HEK293T (cell line): ENCODE results near the gene HSPH1.

ENCODE experiments used
- CTCF ChIA-PET: fragments of 350-600 bp; formaldehyde crosslinking; extraction: SDS; loops from one replicate; lab custom pipeline; 2021; ENCODE audit warnings: antibody characterized with exemption, inconsistent platforms; lab: Yijun Ruan, JAX
- POLR2A ChIA-PET: fragments of 350-600 bp; formaldehyde crosslinking; extraction: SDS; loops from one replicate; lab custom pipeline; 2020; ENCODE audit warnings: antibody characterized with exemption, inconsistent platforms; lab: Yijun Ruan, JAX
- DNase-seq: peaks from one replicate; pipeline ENCODE4 v3.0.0; 2012; ENCODE audit warnings: mixed read lengths; ENCODE audit errors: extremely low spot score
- ARNT ChIP-seq: fragments of 450-650 bp; IDR thresholded peaks from 2 replicates; pipeline ENCODE4 v1.6.1; 2017; ENCODE audit warnings: mild to moderate bottlenecking
- BHLHE40 ChIP-seq: fragments of 450-650 bp; IDR thresholded peaks from 2 replicates; pipeline ENCODE4 v1.6.1; 2016; ENCODE audit warnings: mild to moderate bottlenecking, moderate library complexity, borderline replicate concordance
- CTBP1 ChIP-seq: fragments of 450-650 bp; IDR thresholded peaks from 2 replicates; pipeline ENCODE4 v1.6.1; 2016; ENCODE audit warnings: borderline replicate concordance
- ELF4 ChIP-seq: fragments of 450-650 bp; IDR thresholded peaks from 2 replicates; pipeline ENCODE4 v1.6.1; 2017; ENCODE audit warnings: antibody characterized with exemption
- FOXA1 ChIP-seq: fragments of 450-650 bp; IDR thresholded peaks from 2 replicates; pipeline ENCODE4 v1.6.1; 2016; ENCODE audit warnings: mild to moderate bottlenecking
- FOXK2 ChIP-seq: fragments of 450-650 bp; IDR thresholded peaks from 2 replicates; pipeline ENCODE4 v1.6.1; 2016; ENCODE audit warnings: mild to moderate bottlenecking
- FOXM1 ChIP-seq: fragments of 450-650 bp; IDR thresholded peaks from 2 replicates; pipeline ENCODE4 v1.6.1; 2017; ENCODE audit warnings: mild to moderate bottlenecking, borderline replicate concordance
- HDGF ChIP-seq: fragments of 450-650 bp; IDR thresholded peaks from 2 replicates; pipeline ENCODE4 v1.6.1; 2017; ENCODE audit warnings: antibody characterized with exemption, borderline replicate concordance
- L3MBTL2 ChIP-seq: fragments of 450-650 bp; conservative IDR thresholded peaks from 2 replicates; pipeline ENCODE4 v1.6.1; 2016; ENCODE audit warnings: mild to moderate bottlenecking
- LEF1 ChIP-seq: fragments of 450-650 bp; IDR thresholded peaks from 2 replicates; pipeline ENCODE4 v1.6.1; 2017; ENCODE audit warnings: mild to moderate bottlenecking, borderline replicate concordance
- NFRKB ChIP-seq: fragments of 450-650 bp; IDR thresholded peaks from 2 replicates; pipeline ENCODE4 v1.6.1; 2016; ENCODE audit warnings: mild to moderate bottlenecking, moderate library complexity
- PKNOX1 ChIP-seq: fragments of 450-650 bp; IDR thresholded peaks from 2 replicates; pipeline ENCODE4 v1.6.1; 2016
- SP1 ChIP-seq: fragments of 450-650 bp; IDR thresholded peaks from 2 replicates; pipeline ENCODE4 v1.6.1; 2017
- SUZ12 ChIP-seq: fragments of 450-650 bp; IDR thresholded peaks from 2 replicates; pipeline ENCODE4 v1.6.1; 2016; ENCODE audit warnings: mild to moderate bottlenecking
- TARDBP ChIP-seq: fragments of 450-650 bp; IDR thresholded peaks from 2 replicates; pipeline ENCODE4 v1.6.1; 2016
- ZNF384 ChIP-seq: fragments of 450-650 bp; IDR thresholded peaks from 2 replicates; pipeline ENCODE4 v1.6.1; 2016

The HSPH1 gene

DNA sequence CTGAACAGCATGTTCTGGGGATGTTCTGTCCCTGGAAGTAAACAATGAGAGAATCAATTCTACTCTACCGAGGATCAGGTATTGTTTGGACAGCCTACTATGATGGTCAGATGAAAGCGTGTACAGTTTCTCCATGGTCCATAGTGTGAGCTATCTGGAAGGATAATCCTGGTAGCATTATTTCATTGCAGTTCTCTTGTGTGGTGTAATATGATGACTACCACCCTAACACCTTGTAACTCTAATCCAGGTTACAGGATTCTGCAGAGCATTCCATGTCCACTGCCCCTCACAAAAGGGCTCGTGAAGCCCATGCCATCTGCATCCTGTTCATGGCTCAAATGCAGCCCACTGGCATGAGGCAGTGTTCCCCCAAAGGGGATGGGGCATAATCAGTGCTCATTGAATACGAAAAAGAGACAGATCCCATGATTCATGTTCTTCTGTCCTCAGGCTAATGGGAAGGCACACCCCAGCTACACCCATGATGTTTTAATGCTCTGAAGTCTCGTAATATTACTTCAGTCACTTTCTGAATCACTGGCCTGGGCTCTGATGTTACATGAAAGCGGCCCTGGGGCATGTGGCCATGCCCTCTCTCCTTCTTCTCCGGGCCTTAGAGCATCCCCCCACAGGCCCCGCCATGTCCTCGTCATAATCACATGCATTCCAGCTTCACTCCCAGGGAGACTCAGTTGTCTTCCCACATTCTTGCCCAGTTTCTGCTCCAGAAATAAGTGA, 68.4 kb downstream of the HSPH1 start:
- CTCF ChIA-PET, result no interaction called here
- DNase-seq, result no peak
- TF ChIP-seq L3MBTL2 (no peak), CTBP1 (no peak), ARNT (no peak), FOXA1 (no peak), ZNF384 (no peak), SUZ12 (no peak), BHLHE40 (no peak)
- POLR2A ChIA-PET, result no interaction called here

GRCh38 chr13:31092646-31093045, 69.1 kb downstream of the HSPH1 start:
- ChIA-PET POLR2A (no interaction called here), CTCF (no interaction called here)
- TF ChIP-seq BHLHE40 (no peak), ELF4 (no peak), LEF1 (no peak), CTBP1 (no peak), FOXM1 (no peak), SUZ12 (no peak), FOXK2 (no peak), ZNF384 (no peak), NFRKB (no peak), ARNT (no peak), TARDBP (no peak), L3MBTL2 (no peak), PKNOX1 (no peak)
- no peak for DNase-seq

DNA sequence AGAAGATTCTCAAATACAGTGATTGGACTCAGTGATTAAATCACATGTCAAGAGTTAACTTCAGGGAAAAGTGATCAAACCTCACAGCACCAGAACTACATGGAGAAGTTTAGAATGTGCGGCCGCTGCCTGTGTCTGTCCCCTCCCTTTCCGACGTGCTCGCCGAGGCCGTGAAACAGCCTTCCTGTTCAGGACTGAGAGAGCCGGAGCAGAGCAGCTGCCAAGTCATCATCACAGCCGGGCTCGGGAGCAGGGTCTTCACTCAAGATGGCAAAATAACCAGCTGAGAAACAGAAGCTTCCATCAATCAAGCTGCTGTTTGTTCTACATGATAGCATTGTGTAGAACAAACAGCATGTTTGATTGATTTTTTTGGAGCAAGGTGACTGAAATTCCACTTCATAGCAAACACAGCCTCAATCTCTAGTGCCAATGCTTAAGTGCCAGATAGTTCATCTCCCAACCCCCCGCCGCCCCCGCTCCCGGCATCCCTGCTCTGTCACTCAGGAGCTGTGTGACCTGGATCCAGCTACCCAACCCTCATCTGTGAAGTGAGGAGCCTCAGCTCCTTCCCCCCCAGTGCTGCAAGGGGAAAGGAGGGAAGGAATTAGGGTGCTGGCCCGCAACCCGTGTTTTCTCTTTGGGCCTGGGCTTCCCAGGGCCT, 70.6 kb downstream of the HSPH1 start:
- POLR2A ChIA-PET, result no interaction called here
- TF ChIP-seq ZNF384, result no peak
- no peak for TF ChIP-seq SUZ12
- TF ChIP-seq SP1, result no peak
- no peak for TF ChIP-seq CTBP1
- TF ChIP-seq FOXA1, result no peak
- no peak for TF ChIP-seq L3MBTL2
- no peak for TF ChIP-seq PKNOX1
- TF ChIP-seq BHLHE40, result no peak
- TF ChIP-seq ARNT, result no peak
- no peak for TF ChIP-seq NFRKB
- TF ChIP-seq FOXM1, result no peak
- no peak for TF ChIP-seq LEF1
- TF ChIP-seq FOXK2, result no peak
- TF ChIP-seq TARDBP, result no peak
- TF ChIP-seq ELF4, result no peak
- TF ChIP-seq HDGF, result no peak
- DNase-seq, result no peak
- CTCF ChIA-PET, result no interaction called here

DNA sequence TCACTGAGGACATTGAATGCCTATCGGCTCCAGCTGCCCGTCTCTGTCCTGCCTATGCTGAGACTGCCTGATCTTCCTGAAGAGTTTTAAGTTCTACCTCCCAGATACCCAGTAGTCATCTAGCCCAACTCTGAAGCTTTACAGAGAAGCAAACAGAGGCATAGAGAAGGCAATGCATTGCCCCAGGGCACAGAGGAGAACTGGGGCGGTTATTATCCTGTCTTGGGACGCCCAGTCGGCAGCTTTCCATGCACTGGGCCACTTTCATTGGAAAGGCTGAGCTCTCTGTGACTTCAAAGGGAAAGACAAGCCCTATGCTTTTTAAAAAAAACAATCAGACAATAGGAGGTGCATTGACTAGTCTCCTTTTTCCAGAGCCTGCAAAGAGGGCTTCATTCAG, 71.6 kb downstream of the HSPH1 start:
- no peak for DNase-seq
- POLR2A ChIA-PET, result no interaction called here

DNA sequence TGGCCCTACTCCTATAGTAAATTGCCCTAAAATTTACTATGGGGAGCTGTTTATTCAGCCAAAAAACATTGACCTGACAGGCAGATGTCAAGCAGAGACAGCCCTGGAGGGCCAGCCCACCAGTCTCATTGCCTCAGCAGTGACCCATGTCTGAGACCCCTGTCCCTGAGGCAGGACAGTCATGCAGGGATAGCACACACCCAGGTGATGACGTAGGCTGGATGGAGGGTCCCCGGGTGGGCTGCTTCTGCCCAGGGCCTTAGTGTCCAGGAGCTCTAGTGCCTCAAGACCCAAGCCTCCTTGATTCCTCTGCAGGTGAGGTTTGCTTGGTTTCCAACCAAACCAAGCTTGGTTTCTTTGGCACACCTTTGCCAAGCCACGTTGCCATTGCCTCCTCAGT, 72.1 kb downstream of the HSPH1 start:
- DNase-seq, result no peak
- CTCF ChIA-PET, result no interaction called here
- POLR2A ChIA-PET, result no interaction called here
- no peak for TF ChIP-seq LEF1

More for the DNA sequence above, 71.6 kb downstream of the HSPH1 start:
- no peak for TF ChIP-seq SP1
- no peak for TF ChIP-seq FOXA1
- no peak for TF ChIP-seq FOXM1
- no peak for TF ChIP-seq ARNT
- TF ChIP-seq FOXK2, result no peak
- no peak for TF ChIP-seq ZNF384
- TF ChIP-seq L3MBTL2, result no peak
- TF ChIP-seq TARDBP, result no peak
- no peak for TF ChIP-seq PKNOX1
- TF ChIP-seq HDGF, result no peak
- TF ChIP-seq SUZ12, result no peak
- no peak for TF ChIP-seq NFRKB
- CTCF ChIA-PET, result no interaction called here

DNA sequence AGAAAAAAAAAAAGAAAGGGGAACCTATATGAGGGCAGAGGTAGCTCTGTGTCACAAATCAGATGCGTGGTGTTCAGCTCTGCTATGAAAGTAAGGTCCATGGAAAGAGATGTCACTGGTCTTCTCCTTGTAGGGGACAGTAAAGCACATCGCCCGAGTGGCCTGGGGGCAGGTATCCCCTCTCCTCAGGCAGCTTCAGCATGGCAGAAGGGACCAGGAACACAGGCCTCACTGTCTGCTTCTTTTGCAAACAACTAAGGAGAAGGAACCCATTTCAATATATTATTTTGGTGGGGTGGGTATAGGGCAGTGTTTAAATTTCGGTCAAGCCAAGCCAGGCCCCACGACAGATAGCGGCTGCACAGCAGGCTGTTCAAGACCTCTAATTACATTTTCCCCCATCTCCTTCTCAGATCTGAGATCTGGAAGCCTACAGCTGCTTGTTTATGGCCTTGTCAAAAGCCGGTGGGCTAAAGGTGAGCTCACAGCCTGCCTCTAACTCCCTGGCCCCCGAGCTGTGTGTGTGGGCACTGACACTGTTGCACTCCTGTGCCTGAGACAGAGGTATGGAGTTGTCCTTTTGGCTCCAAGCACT, 72.8 kb downstream of the HSPH1 start:
- TF ChIP-seq NFRKB, result no peak
- no peak for TF ChIP-seq L3MBTL2
- TF ChIP-seq ZNF384, result no peak
- TF ChIP-seq SP1, result no peak
- TF ChIP-seq FOXA1, result no peak
- TF ChIP-seq SUZ12, result no peak
- no peak for TF ChIP-seq LEF1
- no peak for TF ChIP-seq FOXK2
- no peak for TF ChIP-seq BHLHE40
- TF ChIP-seq ARNT, result no peak
- no peak for TF ChIP-seq FOXM1
- no peak for DNase-seq
- CTCF ChIA-PET, result no interaction called here
- POLR2A ChIA-PET, result no interaction called here
